Left ventricle myocardium superior (tissue), 1 donor: ENCODE data around the gene CCND2. TPM values are rescaled to one million over a fixed set of nuclear protein-coding genes. Genes with fewer than 3 reads are reported as not detected.

Experiments used
- ATAC-seq: fragments of 200-7000 bp; cut with Tn5 transposase; one replicate; pipeline ENCODE4 v1.9.1; 2020; ENCODE audit warnings: mild to moderate bottlenecking, moderate library complexity
- DNase-seq: peaks from one replicate; pipeline ENCODE4 v3.0.0-alpha.2; 2020
- intact Hi-C: fragments of 100-400 bp; cut with micrococcal nuclease; formaldehyde crosslinking; loops from one replicate; pipeline ENCODE4 v1.11.0; 2022
- total RNA-seq: library from RNA; stranded (reverse); fragmentation: NEBNext Ultra II Directional; extraction: Animal tissue kit (Norgen Biotek cat#: 25700); gene quantifications from one replicate; pipeline ENCODE4 v1.2.1, GENCODE V29; 2021
- donor health status: DM: no; HTN: yes; CAD: no; lungs with severe emphysema.

CCND2 gene
- total RNA-seq, 1 donor from 2014 or later, result 281 TPM

GRCh38 chr12:4273273-4273651 lies 300 bp upstream of the CCND2 start:
- intact Hi-C loops, result loop anchor here (10.0 kb wide), 1 partner anchor 388 kb away; no protein-coding TSS in a partner anchor
- ATAC-seq, result no peak
- no peak for DNase-seq

DNA sequence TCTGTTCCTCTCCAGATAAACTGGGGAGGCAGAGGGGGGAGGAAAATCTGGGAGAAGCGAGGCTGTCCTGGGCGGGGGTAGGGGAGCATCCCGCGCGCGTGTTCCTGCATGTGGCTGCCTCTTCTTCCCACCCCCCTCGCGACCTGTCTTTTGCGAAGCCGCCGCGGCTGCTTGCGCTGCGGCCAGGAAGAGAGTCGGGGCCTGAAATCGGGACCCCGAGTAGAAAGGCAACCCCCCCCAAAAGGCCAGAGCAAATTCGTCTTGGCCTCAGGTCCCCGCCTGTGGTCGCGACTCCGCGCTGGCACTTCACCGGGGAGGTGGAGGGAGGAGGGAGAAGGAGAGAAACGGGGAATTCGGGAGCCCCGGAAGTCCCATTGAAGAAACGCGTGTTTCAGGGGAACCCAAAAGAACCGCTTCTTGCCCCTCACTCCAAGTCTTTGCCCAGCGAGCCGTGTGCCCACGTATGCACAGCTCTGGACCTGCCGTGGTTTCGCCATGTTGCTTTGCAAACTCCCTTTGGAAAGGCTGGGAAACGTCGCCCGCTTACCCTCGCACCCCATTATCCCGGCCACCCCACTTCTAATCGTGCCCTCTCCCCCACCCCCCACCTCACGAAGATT lies 944 bp downstream of the CCND2 start:
- peak; percentile 59 for DNase-seq
- no peak for ATAC-seq
- intact Hi-C loops, result loop anchor here (10.0 kb wide), 1 partner anchor 390 kb away; no protein-coding TSS in a partner anchor

GRCh38 chr12:4275016-4275869 lies 1.7 kb downstream of the CCND2 start:
- intact Hi-C loops, result loop anchor here (10.0 kb wide), 1 partner anchor 390 kb away; no protein-coding TSS in a partner anchor
- ATAC-seq (no peak), DNase-seq (peak; percentile 48)

GRCh38 chr12:4275870-4276301 lies 2.3 kb downstream of the CCND2 start:
- DNase-seq (no peak), ATAC-seq (no peak)

DNA sequence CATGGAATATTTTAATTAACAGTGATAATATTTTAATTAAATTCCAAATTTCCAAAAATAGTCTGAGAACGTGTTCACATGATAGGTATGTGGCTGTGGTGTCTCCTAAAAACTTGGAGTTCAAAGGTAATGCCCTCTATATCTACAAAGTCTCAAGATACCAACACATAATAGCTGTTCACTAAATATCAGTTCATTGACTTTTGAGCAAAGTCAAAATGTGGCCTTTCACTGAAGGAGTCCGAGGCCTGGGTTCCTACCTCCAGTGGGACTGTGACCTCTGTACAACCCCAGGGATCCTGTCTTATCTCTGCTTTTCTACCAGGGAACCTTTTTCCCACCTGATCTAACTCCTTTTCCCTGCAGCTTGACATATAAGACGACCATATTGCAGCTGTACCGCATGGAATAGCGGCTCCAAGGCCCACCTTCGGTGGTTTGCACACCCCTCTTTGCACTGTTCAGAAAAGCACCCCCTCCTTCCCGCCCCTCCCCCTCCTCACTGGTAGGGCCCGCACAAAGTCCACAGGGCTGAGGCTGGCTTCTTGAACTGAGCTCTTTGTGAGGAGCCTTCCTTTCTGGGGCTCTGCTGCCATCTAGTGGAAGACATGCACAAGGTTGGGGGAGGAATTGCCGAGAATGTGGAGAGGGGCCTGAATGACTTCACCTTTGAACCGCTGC lies 3.1 kb downstream of the CCND2 start:
- intact Hi-C loops, result loop anchor here (10.0 kb wide), 1 partner anchor 392 kb away; no protein-coding TSS in a partner anchor
- peak; percentile 43 for ATAC-seq

More at GRCh38 chr12:4275870-4276301, 2.3 kb downstream of the CCND2 start:
- intact Hi-C loops, result loop anchor here (10.0 kb wide), 1 partner anchor 391 kb away; no protein-coding TSS in a partner anchor

DNA sequence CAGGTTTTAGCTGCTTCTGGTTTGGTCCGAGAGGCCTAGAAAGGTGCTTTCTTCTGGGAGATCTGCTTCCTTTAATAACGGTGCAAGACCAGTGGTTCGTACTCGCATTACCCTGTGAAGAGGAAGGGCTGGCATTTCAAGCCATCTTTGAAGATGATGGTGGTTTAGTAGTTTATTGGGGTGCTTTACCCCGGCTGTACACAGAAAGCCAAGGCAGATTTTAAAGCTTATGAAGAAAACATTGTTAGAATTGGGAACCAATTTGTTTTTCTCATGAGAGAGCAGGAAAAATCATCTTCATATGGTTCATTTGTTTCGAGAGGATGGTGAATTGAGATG lies 3.6 kb downstream of the CCND2 start:
- no peak for DNase-seq
- intact Hi-C loops, result loop anchor here (10.0 kb wide), 1 partner anchor 392 kb away; no protein-coding TSS in a partner anchor

More for the DNA sequence above, 3.1 kb downstream of the CCND2 start:
- DNase-seq, result peak; percentile 83

GRCh38 chr12:4277857-4278256 lies 4.3 kb downstream of the CCND2 start:
- DNase-seq, result no peak
- intact Hi-C loops, result loop anchor here (10.0 kb wide), 1 partner anchor 393 kb away; no protein-coding TSS in a partner anchor
- ATAC-seq, result no peak

More for the DNA sequence above, 3.6 kb downstream of the CCND2 start:
- no peak for ATAC-seq

DNA sequence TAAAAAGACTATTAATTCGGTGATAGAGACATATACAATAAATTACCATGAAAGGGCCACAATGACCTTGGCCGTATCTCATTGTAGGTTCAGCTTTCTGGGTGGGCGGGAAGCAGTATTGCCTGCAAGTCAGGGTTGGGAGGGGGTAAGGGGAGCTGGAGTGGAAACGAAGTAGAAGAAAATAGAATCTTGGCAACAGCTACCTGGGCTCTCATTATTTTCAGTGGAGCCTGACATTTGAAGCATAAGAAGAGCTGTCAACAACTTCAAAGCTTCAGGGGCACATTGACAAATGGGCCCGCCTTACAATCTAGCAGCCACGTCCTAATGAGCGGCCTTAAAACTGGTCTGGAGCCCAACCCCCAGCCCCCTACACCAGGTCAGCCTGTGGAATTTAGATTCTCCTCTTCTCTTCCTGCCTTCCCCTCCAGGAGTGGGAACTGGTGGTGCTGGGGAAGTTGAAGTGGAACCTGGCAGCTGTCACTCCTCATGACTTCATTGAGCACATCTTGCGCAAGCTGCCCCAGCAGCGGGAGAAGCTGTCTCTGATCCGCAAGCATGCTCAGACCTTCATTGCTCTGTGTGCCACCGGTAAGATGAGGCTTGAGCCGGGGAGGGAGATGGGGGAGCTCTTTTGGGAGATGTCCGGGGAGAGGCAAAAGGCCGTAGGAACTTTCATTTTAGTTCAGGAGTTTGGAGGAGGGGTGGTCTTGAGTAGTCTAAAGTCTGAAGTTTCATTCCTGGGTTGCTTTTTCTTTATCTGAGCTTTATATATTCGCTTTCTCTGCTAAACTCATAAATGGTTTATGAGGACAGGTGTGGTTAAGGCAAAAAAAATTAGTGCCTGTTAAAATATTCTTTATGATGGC lies 5.0 kb downstream of the CCND2 start:
- DNase-seq (peak; percentile 81), ATAC-seq (peak; percentile 68)
- intact Hi-C loops, result loop anchor here (10.0 kb wide), 1 partner anchor 394 kb away; no protein-coding TSS in a partner anchor

DNA sequence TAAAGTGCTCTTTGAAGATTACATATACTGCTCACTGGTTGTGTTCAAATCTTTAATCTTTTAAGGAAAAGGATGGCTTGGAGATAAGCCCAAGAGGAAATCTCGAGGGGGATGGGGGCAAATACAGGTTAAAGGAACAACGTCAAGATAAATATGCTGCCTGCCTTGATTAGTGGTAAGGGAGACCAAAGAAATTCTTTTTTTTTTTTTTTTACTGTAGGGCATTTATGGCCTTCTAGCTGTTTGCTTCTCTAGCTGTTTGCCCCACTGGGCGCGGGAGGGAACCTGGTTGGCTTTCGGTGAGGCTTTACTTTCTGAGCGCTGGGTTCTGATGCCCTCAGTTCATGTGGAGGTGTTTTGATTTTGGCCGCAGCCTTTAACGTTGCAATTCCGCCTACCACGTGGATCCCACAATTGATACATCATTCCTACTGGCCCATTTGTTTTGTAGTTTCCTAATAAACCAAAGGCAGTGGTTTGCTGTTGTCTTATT lies 5.7 kb downstream of the CCND2 start:
- intact Hi-C loops, result loop anchor here (10.0 kb wide), 1 partner anchor 394 kb away; no protein-coding TSS in a partner anchor
- no peak for DNase-seq
- no peak for ATAC-seq

- intact Hi-C loops, result no loop called here
- ATAC-seq (peak; percentile 41), DNase-seq (peak; percentile 87)
These were observed 7.0 kb downstream of the CCND2 start for GRCh38 chr12:4280351-4281163.

GRCh38 chr12:4281173-4281654 lies 7.7 kb downstream of the CCND2 start:
- ATAC-seq, result no peak
- no peak for DNase-seq
- intact Hi-C loops, result no loop called here

- ATAC-seq (no peak), DNase-seq (no peak)
- intact Hi-C loops, result no loop called here
These were observed 8.7 kb downstream of the CCND2 start for GRCh38 chr12:4282103-4282891.

DNA sequence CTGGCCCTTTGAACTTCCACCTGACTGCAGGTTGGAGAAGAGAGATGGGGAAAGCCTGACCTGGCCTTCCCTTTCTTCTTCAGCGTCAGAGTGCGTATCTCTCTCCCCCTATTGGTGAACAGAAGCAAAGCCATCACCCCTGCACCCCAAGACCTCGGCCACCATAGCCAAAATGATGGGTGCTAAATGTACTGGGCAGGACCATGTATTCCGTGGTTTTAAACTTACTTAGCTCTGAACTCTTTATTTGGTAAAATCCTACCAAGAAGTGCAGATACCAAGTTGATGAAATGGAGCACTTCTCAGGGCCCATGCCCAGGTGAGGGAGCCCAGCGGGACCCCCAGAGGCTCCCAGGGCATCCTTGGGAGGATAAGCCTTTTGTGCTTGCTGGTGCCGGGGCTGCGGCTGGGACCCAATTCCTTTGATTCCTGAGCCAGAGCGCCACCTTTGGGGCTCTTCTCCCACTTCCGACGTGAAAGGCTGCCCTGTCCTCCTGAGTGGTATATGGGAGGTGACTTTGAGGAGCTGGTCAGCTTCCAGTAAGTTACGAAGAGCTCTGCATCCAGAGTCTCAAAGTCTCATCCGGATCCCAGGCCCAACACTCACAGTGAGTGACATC lies 9.4 kb downstream of the CCND2 start:
- no peak for ATAC-seq
- DNase-seq, result no peak
- intact Hi-C loops, result no loop called here

DNA sequence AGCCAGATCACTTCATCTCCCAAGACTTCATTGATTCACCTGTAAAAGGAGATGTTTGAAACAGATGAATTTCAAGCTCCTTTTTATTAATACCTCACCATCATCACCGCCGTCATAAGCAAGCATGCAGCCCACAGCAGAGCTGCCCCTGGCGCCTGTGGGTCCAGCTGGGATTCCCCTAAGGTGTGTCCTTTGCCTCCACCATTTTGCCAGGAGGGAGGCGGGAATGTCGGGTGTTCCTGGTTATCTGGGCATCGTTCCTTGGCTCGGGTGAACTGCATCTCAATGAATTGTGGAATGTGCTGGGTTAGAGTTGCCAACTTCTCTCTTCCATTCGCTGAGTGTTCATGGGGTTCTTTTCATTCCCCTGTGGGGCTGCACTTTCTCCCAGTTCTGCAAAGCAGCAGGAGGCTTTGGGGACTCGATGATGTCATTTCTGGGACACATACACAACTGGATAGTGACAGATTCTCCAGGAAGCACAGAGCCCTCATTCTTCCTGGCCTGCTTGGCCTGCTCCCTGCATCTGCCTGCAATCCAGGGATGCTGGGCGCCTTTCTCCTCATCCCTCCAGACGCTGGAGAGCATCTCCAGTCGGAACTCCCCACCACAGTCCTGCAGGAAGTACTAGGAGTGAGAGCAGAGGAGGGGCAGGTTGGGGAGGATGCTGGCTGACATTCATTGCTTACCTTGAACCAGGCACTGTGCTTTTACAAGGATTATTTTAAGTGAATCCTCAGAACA lies 10.1 kb downstream of the CCND2 start:
- no peak for DNase-seq
- no peak for ATAC-seq
- intact Hi-C loops, result no loop called here

- DNase-seq (no peak), ATAC-seq (no peak)
- intact Hi-C loops, result no loop called here
These were observed 10.7 kb downstream of the CCND2 start for GRCh38 chr12:4284306-4284705.

- ATAC-seq (no peak), DNase-seq (no peak)
- intact Hi-C loops, result no loop called here
These were observed 11.5 kb downstream of the CCND2 start for GRCh38 chr12:4285070-4285469.
